B cell (primary cell): ENCODE measurements around the gene COLQ.

Experiments used
- EZH2 ChIP-seq: IDR thresholded peaks from 2 replicates; pipeline ENCODE4 v1.6.1; 2012; ENCODE audit warnings: borderline replicate concordance, low read depth, mild to moderate bottlenecking, moderate library complexity, low read length; ENCODE audit not compliant: insufficient read depth, poor library complexity, severe bottlenecking
- TF ChIP-seq, protein P1 (sequence below): fragments of 200-600 bp; IDR thresholded peaks from one replicate; pipeline ENCODE4 v1.8.0; 2022; ENCODE audit warnings: antibody characterized with exemption, mild to moderate bottlenecking

- TF ChIP-seq, protein P1, sequence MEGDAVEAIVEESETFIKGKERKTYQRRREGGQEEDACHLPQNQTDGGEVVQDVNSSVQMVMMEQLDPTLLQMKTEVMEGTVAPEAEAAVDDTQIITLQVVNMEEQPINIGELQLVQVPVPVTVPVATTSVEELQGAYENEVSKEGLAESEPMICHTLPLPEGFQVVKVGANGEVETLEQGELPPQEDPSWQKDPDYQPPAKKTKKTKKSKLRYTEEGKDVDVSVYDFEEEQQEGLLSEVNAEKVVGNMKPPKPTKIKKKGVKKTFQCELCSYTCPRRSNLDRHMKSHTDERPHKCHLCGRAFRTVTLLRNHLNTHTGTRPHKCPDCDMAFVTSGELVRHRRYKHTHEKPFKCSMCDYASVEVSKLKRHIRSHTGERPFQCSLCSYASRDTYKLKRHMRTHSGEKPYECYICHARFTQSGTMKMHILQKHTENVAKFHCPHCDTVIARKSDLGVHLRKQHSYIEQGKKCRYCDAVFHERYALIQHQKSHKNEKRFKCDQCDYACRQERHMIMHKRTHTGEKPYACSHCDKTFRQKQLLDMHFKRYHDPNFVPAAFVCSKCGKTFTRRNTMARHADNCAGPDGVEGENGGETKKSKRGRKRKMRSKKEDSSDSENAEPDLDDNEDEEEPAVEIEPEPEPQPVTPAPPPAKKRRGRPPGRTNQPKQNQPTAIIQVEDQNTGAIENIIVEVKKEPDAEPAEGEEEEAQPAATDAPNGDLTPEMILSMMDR: no peak
- no peak for TF ChIP-seq EZH2
Observed at GRCh38 chr3:15562560-15562959, 41.1 kb upstream of the COLQ start.
